Vagina (tissue), 2 donors: Measurements from ENCODE around the gene KCNH8.

ENCODE experiments used
- POLR2A ChIP-seq, 2 donors: fragments of 450-650 bp; IDR thresholded peaks; one replicate each; pipeline ENCODE4 v1.6.1; 2017; ENCODE audit warnings: antibody characterized with exemption in 2 of 2, mild to moderate bottlenecking in 2 of 2, moderate library complexity in 2 of 2
- TF ChIP-seq, protein P1 (sequence below), 3 experiments: fragments of 450-650 bp in 2 of 3; fragments of 200-600 bp in 1 of 3; sonication (generic) in 1 of 3; IDR thresholded peaks; one replicate each; pipeline ENCODE4 v1.5.1; 2017 to 2019; ENCODE audit warnings: antibody characterized with exemption in 3 of 3, mild to moderate bottlenecking in 2 of 3, moderate library complexity in 2 of 3

- TF ChIP-seq, protein P1, sequence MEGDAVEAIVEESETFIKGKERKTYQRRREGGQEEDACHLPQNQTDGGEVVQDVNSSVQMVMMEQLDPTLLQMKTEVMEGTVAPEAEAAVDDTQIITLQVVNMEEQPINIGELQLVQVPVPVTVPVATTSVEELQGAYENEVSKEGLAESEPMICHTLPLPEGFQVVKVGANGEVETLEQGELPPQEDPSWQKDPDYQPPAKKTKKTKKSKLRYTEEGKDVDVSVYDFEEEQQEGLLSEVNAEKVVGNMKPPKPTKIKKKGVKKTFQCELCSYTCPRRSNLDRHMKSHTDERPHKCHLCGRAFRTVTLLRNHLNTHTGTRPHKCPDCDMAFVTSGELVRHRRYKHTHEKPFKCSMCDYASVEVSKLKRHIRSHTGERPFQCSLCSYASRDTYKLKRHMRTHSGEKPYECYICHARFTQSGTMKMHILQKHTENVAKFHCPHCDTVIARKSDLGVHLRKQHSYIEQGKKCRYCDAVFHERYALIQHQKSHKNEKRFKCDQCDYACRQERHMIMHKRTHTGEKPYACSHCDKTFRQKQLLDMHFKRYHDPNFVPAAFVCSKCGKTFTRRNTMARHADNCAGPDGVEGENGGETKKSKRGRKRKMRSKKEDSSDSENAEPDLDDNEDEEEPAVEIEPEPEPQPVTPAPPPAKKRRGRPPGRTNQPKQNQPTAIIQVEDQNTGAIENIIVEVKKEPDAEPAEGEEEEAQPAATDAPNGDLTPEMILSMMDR (IDR thresholded peaks at IDR 0.05), result no peak
- no peak for TF ChIP-seq POLR2A (IDR thresholded peaks at IDR 0.05)
Measured at GRCh38 chr3:19364148-19364547, 215.8 kb downstream of the KCNH8 start.
